GM12864 (cell line): ENCODE measurements around the gene DEF6.

Experiments used
- DNase-seq: peaks from one replicate; pipeline ENCODE4 v3.0.0-alpha.2; 2011; ENCODE audit warnings: low read depth
- H3K4me3 ChIP-seq: 2 replicates; pipeline ENCODE4 v1.5.1; 2011; ENCODE audit warnings: mild to moderate bottlenecking, low read depth, low read length, control low read depth
- TF ChIP-seq, protein P1 (sequence below): IDR thresholded peaks from 2 replicates; pipeline ENCODE4 v1.5.1; 2011; ENCODE audit warnings: low read depth, mild to moderate bottlenecking, moderate library complexity, low read length, control low read depth, inconsistent platforms; ENCODE audit errors: missing control alignments

Gene DEF6

DNA sequence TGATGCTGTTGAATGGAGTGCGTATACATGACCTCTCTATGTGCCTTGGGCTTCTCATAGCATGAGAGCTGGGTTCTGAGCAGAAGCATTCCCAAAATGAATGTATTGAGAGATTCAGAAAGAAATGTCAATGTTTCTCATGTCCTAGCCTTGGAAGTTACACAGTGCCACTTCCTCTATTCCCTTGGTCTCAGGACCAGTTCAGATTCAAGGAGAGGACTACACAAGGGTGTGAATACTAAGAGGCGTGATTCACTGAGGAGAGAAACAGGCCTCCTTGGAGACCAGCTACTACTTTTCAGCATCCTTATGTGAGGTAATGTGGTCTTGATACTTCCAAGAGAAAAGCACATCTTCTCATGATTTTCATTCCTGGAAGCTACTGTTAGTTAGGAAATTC lies 55.1 kb downstream of the DEF6 start:
- no peak overlapping the region for H3K4me3 ChIP-seq
- TF ChIP-seq, protein P1, sequence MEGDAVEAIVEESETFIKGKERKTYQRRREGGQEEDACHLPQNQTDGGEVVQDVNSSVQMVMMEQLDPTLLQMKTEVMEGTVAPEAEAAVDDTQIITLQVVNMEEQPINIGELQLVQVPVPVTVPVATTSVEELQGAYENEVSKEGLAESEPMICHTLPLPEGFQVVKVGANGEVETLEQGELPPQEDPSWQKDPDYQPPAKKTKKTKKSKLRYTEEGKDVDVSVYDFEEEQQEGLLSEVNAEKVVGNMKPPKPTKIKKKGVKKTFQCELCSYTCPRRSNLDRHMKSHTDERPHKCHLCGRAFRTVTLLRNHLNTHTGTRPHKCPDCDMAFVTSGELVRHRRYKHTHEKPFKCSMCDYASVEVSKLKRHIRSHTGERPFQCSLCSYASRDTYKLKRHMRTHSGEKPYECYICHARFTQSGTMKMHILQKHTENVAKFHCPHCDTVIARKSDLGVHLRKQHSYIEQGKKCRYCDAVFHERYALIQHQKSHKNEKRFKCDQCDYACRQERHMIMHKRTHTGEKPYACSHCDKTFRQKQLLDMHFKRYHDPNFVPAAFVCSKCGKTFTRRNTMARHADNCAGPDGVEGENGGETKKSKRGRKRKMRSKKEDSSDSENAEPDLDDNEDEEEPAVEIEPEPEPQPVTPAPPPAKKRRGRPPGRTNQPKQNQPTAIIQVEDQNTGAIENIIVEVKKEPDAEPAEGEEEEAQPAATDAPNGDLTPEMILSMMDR: no peak
- no peak for DNase-seq

DNA sequence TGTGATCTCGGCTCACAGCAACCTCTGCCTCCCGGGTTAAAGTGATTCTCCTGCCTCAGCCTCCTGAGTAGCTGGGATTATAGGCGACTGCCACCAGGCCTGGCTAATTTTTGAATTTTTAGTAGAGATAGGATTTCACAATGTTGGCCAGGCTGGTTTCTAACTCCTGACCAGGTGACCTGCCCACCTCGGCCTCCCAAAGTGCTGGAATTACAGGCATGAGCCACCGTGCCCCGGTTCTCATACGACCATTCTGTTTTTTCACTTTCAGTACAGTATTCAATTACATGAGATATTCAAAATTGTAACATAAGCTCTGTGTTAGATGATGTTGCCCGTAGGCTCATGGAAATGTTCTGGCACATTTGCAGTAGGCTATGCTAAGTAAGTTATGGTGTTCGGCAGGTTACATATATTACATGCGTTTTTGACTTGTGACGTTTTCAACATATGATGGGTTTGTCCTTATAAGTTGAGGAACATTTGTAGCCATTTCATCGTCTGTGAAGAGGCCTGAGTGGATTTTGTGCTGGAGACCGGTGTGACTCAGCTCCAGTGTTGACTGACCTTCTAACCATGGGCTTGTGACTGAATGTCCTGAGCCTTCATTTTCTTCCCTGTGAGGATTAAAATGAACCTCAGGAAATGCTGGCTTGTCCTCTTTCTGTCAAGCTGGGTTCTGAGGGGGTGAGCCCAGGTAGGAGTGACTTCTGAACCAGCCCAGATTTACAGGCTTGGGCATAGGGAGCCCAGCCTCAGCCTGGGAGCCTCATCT lies 56.9 kb downstream of the DEF6 start:
- no peak overlapping the region for H3K4me3 ChIP-seq
- TF ChIP-seq, protein P1: no peak
- no peak for DNase-seq

DNA sequence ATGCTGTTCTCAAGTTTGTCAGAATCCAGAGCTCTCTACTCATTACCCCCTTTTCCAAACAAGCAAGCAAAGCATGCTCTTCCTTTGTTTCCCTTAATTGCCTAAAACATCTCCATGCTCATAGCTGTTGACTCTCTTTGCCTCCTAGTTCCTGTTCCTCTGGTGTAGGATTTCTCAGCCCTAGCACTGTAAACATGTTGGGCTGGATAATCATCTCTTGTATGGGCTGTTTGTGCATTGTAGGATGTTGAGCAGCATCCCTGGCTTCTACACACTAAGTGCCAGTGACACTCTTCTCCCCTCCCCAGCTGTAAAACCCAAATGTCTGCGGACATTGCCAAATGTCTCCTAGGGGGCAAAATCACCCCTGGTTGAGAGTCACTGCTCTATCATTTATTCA lies 58.8 kb downstream of the DEF6 start:
- no peak overlapping the region for H3K4me3 ChIP-seq
- TF ChIP-seq, protein P1: no peak
- no peak for DNase-seq

- DNase-seq: no peak
- TF ChIP-seq, protein P1: no peak
- H3K4me3 ChIP-seq: no peak overlapping the region
Measured at GRCh38 chr6:35357677-35358076, 60.1 kb downstream of the DEF6 start.

DNA sequence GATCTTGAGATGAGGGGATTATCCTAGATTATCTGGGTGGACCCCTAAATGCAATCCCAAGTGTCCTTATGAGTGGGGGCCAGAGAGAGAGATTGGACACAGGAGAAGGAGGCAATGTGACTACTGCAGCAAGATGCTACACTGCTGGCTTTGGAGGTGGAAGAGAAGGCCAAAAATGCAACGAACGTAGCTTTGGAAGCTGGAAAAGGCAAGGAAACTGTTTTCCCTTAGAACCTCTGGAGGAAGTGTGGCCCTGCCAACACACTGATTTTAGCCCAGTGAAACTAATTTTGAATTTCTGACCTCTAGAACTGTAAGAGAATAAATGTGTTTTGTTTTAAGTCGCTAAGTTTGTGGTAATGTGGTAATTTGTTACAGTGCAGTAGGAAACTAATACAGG lies 60.5 kb downstream of the DEF6 start:
- H3K4me3 ChIP-seq: no peak overlapping the region
- TF ChIP-seq, protein P1: no peak
- DNase-seq: no peak

DNA sequence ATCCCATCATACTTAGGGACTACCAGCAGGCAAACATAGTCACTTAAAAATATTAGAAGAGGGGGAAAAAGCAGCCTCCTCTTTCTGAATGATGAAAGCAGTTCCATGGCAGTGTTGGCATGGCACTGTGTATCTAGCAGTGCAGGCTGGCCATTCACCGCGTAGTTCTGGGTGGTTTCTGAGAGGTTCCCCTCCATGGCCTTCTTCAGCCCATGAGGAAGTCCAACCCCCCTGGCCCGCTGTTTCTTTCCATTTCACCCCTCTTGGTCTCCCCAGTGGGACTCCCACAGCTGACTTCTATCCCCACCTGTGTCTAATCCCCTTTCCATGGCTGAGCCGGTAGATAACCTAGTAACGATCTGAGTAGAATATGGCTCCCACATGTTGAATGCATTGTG lies 61.7 kb downstream of the DEF6 start:
- no peak overlapping the region for H3K4me3 ChIP-seq
- TF ChIP-seq, protein P1: no peak
- DNase-seq: no peak

DNA sequence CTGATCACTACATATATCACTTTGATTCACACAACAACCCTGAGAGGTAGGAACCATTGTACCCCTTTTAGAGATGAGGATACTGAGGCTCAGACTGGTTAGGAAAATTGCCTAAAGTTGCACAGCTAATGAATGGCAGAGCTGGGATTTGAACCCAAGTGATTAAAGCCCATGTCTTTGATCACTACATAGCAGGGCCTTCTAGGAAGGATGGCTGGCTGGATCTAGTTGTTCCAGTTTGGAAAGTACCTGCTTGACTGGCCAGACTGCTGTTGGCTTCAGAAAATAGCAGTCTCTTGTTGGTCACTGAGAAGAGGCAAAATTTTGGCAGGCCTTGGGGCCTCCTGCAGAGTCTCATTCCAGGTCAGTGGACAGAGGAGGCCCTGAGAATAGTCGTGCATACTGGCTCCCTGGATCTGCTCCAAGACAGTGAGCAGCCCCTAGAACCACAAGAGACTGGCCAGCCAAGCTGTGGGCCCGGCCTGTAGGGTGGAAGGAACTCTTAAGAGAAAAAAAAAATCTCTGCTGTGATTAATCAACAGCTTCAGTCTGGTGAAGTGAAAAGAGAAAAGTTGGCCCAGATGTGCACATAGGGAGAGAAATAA lies 62.2 kb downstream of the DEF6 start:
- no peak overlapping the region for H3K4me3 ChIP-seq
- no peak for DNase-seq
- TF ChIP-seq, protein P1: no peak
